NK-92 (cell line): Measurements from ENCODE around the gene OR4C46.
"Not testable (repeated sequence)": the region's sequence is repeated elsewhere in the genome, so short reads cannot be mapped to it uniquely, and the experiment has no call there.

Experiments
- DNase-seq: peaks from one replicate; lab custom pipeline; 2025; ENCODE audit not compliant: unreplicated experiment; lab: John Stamatoyannopoulos, UW

OR4C46 gene

DNA sequence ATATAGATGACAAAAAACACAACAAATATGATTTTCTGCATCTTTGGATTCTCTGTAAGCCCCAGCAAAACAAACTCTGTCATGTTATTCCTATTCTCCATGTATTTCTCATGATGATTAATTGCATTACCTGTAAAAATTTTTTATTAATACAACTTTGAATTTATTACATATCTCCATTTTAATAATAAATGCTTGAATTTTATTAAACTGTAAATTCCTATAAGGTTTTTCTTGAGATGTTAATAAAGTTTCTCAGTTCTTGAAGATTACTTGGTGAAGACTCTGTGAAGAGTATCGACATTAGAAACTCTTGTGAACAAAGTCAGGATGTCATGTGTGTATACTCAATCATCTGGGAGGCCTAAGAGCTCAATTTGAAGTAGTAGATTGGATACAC is at the start of gene OR4C46:
TSS of gene OR4C46 (minus strand) at position 101 of the 400 bp plus-strand sequence. CDS start at position 101, 0 bp downstream.
- no peak for DNase-seq

DNA sequence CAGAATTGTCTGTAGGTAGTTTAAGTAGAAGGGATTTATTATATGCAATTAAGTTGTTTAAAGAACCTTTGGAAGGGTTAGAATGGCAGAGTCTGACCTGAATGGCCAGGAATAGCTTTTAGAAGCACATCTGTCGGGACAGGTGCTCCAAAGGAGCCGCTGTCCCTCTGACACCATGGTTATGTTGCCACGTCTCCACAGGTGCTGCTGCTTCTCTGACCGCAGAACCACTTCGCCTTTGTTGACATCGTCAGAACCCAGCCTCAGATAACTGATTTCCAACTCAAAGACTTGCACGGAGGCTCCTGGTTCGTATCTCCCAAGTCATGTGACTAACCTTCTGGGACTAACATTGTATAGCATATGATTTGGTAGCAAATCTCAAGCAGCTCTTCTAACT is 41.8 kb upstream of the OR4C46 start:
- not testable (repeated sequence) for DNase-seq

DNA sequence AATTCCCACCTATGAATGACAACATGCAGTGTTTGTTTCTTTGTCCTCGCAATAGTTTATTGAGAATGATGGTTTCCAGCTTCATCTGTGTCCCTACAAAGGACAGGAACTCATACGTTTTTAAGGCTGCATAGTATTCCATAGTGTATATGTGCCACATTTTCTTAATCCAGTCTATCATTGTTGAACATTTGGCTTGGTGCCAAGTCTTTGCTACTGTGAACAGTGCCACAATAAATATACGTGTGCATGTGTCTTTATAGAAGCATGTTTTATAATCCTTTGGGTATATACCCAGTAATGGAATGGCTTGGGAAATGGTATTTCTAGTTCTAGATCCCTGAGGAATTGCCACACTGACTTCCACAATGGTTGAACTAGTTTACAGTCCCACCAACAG is 42.4 kb downstream of the OR4C46 start:
- DNase-seq, result not testable (repeated sequence)

DNA sequence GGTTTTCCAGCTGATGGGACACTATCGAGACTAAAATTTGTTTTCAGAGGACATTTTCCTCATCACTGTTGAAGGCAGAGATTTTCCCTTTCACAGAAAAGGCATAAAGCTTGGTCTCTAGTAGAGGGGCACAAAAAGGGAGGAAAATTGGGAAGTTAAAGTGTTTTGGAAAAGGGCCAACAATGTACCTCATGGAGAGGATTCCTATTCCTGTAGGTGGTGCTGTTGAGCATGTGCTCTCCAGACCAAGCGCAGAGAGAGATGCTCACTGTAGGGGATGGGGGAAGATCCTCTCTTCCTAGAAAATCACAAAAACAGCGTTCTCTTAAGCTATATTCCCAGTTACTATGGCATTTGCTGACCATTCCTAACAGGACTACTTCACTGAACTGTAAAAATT is 44.9 kb downstream of the OR4C46 start:
- no peak for DNase-seq

DNA sequence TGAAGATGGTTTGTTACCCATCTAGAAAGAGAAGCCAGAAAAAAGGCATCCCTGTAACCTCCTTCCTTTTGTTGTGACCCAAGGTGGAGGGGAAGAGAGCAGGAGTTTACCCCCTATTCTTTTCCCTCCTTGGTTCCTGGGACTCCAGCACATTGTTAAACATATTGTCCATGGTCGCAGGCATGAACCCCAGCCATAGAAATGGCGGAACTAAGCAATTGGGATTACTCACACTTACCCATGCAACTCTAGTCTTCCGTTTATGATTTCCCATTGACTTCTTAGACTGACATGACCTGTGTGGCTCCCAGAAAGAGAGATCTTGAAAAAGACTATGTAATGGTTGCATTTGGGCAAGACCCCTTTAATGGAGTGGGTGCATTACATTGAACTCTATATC is 45.4 kb downstream of the OR4C46 start:
- DNase-seq, result no peak
